DMS114 treated with DMSO at 0.1 percent for 48 hours (cell line): ENCODE measurements around the gene OVCH1.
"Not testable (repeated sequence)": the region's sequence is repeated elsewhere in the genome, so short reads cannot be mapped to it uniquely, and the experiment has no call there.

ENCODE experiments used
- DNase-seq: peaks from one replicate; lab custom pipeline; 2025; ENCODE audit not compliant: unreplicated experiment; lab: John Stamatoyannopoulos, UW

The OVCH1 gene

GRCh38 chr12:29414368-29414767 is 83.1 kb downstream of the OVCH1 start:
- no peak for DNase-seq

DNA sequence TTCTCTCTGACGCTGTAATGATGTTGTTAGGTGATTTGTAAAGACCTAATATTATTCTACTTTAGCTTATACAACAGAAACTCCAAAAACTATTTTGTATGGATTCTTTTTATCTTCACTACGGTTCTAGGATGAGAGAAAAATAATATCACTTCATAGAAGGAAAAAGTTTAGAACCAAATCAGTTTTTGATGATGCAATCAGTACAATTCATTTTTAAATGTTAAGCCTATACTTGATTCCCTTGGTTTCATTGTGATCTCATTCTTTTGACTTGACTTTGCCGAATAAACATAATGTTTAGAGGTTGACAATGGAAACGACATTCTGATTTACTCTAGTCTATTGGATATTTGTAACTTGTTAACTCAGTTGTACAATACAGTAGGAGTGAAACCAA is 91.9 kb downstream of the OVCH1 start:
- DNase-seq = no peak

DNA sequence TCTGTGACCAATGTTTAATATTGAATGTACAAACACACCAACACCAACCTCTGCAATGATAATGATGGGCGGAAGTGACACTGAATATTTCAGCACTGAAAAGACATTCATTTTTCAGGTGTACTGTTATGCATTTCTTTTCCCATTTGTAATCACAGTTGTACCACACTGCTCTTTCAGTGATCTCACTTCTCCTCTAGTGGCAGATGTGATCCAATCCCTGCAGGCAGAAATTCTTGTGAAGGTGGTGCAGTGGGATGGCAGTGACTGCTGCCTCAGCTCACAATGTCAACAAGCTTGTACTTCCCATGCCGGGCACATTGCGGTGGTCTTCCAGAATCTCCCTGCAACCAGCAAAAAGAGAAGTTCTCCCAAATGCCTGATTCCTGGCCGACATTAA is 93.5 kb downstream of the OVCH1 start:
- no peak for DNase-seq

GRCh38 chr12:29402437-29402836 is 95.0 kb downstream of the OVCH1 start:
- no peak for DNase-seq

GRCh38 chr12:29398495-29398894 is 99.0 kb downstream of the OVCH1 start:
- DNase-seq = no peak

- DNase-seq = no peak
Observed at GRCh38 chr12:29396774-29397173, 100.7 kb downstream of the OVCH1 start.

DNA sequence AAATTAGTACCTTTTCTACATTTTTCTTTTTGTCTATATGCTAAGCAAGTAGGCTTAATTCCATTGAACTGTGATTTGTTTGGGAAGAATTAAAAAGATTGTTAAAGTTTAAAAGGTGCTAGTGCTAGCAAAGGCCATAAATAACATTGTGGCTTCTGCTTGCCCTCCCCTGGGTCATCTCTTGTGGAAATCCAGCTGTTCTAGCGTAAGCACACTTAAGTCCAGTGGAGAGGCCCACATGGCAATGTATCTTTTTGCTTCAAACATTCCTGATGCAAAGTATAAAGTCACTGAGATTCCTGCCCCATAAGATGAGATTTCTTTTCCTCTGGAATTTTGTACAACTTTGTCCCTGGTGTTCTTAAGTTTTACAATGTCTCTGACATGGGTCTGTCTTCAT is 102.1 kb downstream of the OVCH1 start:
- DNase-seq = no peak

- DNase-seq = not testable (repeated sequence)
Observed at GRCh38 chr12:29390419-29390818, 107.1 kb downstream of the OVCH1 start.

- no peak for DNase-seq
Observed at GRCh38 chr12:29389295-29389919, 108.1 kb downstream of the OVCH1 start.

DNA sequence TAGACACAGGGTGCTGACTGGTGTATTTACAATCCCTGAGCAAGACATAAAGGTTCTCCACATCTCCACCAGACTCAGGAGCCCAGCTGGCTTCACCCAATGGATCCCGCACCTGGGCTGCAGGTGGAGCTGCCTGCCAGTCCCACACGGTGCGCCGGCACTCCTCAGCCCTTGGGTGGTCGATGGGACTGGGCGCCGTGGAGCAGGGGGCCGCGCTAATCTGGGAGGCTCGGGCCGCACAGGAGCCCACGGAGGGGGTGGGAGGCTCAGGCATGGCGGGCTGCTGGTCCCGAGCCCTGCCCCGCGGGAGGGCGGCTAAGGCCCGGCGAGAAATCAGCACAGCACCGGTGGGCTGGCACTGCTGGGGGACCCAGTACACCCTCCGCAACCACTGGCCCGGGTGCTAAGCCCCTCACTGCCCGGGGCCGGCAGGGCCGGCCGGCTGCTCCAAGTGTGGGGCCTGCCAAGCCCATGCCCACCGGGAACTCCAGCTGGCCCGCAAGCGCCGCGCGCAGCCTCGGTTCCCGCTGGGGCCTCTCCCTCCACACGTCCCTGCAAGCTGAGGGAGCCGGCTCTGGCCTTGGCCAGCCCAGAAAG is 111.3 kb downstream of the OVCH1 start:
- DNase-seq = not testable (repeated sequence)

- DNase-seq = not testable (repeated sequence)
Observed at GRCh38 chr12:29385194-29385593, 112.3 kb downstream of the OVCH1 start.

DNA sequence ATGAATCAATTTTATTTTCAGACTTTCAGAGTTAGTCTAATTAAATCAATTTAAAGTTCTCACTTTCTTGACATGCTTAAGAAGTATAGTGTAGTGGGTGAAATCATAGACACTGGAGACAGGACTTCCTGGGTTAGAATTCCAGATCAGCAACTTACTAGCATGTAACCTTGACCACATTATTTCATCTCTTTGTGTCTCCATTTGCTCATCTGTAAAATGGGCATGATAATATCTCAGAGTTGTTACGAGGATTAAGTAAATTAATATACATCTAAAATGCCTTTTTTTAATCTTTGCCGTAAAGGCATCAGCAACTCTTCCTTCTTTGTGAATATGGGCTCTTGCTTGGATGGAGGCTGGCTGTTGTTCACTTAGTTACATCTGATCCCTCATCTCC is 115.2 kb downstream of the OVCH1 start:
- DNase-seq = no peak

- DNase-seq = peak; percentile 98
Observed at GRCh38 chr12:29380536-29381523, 116.7 kb downstream of the OVCH1 start, which contains the start of gene ERGIC2. Gene ERGIC2, minus strand, starts transcription at chr12:29381172. Its CDS starts 9,539 bp downstream, at chr12:29371633.
